ENCODE measurements around the gene SLC9B2.

The SLC9B2 gene

DNA sequence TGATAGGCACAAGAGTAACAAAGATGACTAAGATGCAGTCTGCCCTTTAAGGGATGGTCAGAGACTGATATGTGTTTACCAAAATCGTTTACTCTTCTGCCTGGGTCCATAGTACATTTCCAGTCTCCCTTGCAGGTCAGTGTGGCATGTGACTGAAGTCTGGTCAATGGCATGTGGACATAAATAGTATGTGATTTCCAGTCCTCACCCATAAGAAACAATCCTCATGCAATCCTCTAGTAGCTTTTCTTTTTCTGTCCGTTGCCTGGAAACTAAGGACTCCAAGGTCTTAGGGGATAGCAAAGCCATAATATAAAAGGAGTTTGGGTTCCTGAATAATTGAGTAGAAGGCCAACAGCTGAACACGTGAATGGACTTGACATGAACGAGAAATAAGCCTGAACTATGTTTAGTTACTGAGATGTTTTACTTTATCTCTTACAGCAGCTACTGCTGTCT is 1.1 kb downstream of the SLC9B2 start:
- DNase-seq = no peak

DNA sequence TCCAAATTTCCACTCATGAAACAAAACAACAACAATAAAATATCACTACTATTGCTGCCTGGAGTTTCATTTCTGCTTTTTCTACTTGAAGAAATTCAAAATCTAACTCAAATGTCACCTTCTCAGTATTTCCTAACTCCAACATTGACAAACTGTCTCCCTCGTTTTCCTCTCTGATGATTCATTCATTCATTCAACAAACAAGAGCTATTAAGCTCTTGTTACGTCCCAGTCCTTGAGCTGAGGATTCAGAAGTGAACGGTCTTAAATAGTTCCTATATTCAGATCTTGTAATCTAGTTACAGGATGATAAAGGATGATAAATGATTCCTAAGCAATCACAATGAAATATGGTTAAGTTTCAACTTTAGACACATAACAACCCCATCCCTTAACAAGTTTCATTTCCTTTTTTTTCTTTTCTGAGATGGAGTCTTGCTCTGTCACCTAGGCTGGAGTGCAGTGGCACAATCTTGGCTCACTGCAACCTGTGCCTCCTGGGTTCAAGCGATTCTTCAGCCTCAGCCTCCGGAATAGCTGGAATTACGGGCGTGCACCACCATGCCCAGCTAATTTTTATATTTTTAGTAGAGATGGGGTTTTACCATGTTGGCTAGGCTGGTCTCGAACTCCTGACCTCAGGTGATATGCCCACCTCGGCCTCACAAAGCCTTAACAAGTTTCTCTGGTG is 1.7 kb downstream of the SLC9B2 start:
- peak; percentile 76 for DNase-seq

DNA sequence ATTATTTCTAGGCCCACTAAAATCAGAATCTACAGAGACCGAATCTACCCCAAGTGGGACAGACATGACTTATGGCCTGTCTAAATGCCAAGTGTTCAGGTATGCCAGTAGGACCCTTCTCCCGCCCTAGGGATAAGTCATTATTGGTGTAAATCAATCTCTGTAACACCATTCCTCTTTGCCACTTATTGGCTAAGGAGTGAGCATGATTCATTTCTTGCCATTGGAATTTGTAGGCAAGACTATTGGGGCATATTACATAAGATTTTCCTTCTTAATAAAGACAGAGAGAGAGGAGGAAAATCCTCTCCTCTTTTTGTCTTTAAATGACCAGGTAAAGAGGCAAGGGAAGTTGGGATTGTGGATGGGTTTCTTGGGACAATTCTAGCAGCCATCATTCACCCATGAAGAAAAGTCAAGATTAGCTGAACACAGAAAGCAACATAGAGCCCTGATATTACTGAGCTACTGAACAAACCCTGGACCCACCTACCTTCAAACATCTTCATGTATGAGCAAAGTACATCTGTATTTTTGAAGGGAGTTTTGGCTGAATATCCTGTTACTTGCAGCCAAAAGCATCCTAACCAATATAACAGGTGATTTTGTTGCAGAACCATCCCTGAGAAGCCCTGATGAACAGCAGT is 2.6 kb downstream of the SLC9B2 start:
- DNase-seq = no peak

DNA sequence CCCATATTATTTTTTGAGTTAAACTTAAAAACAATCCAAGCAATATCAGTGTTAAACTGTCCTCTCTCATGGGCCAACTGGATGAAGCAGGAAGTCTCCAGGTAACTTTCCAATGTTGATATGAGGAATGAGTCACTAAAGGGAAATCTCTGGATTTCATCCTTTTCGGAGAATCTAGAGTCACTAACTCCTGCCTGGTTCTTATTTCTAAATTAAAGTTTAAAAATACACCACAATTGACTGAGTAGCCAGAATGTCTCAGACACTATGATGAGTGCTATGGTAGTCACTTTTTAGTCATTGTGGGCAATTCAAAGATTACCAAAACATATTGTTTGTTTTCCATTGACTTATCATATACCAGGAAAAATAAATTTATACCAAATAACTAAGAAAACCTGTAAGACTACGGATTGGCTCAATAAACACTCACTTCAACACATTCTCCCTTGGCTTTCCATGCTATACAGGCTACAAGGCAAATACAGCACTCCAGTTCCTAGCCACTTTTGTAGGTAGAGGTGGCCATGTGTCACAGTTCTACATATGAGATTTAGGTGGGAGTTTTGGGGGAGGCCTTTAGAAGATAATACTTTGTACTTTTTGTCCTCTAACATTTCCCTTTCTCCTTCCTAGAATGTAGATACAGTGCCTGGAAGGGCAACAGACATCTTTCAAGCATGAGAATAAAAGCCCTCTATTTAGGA is 8.6 kb downstream of the SLC9B2 start:
- no peak for DNase-seq

DNA sequence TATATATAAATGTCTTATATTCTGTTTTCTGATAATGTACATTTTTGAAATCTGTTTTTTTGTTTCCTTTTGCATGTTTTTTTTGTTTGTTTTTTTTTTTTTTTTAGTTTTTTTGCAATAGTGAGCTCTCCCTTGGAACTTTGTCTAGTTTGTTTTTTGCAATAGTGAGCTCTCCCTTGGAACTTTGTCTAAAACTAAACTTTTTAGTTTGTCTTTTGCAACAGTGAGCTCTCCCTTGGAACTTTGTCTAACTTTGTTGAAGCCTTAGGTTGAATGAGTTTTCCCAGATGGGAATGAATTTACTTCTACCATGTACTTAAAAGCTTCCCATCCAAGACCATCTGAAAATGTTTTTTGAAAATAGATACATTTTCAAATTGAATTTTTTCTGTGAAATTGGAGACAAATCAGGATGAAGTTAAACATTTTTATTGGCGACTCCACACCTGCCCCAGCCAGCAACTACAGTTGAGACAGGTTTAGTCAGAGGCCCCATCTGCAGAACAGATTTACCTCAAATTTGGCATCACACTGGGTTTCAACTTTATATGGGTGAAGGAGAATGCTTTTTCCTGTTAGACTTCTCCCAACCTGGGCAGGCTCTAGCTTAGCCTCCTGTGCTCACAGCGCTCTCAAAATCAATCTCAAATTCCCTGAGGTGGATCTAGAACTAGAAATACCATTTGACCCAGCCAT is 16.0 kb downstream of the SLC9B2 start:
- DNase-seq = no peak

DNA sequence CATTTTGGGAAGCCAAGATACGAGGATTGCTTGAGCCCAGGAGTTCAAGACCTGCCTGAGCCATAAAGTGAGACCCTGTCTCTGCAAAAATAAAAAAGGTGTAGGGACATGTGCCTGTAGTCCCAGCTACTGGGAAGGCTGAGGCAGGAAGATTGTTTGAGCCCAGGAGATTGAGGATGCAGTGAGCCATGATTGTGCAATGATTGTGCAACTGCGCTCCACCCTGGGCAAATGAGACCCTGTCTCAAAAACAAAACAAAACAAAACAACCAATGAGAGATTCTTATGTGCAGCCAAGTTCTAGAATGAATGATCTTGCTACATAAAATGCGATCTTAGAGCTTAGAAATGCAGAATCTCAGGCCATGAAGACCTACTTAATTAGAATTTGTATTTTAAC is 22.5 kb downstream of the SLC9B2 start:
- DNase-seq = no peak

DNA sequence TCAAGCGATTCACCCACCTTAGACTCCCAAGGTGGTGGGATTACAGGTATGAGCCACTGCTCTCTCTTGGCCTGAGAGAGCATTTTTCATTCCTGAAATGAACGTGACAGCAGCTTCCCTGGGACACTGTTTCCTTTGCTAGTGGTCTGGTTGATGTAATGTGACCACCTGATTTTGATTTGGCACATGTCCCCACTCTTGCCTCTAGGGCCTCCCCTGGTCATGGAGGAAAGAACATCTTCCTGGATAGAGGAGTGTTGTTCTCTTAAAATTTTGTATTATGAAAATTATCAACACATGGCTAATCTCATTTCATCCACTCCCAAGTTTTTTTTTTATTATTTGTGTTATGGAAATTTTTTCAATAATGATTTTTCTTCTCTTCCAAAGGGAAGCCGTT is 23.8 kb downstream of the SLC9B2 start:
- no peak for DNase-seq

DNA sequence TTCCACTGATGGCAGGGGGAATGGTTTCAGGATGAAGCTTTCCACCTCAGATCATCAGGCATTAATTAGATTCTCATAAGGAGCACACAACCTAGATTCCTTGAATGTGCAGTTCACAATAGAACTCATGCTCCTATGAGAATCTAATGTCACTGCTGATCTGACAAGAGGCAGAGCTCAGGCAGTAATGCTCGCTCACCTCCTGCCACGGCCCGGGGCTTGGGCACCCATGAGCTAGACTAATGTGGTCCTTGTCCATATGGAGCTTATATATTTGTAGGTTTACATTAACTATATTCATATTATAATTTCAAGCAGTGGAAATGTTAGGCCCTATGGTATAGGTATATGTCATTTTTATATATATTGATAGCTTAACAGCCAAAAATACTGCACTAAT is 24.4 kb downstream of the SLC9B2 start:
- no peak for DNase-seq

DNA sequence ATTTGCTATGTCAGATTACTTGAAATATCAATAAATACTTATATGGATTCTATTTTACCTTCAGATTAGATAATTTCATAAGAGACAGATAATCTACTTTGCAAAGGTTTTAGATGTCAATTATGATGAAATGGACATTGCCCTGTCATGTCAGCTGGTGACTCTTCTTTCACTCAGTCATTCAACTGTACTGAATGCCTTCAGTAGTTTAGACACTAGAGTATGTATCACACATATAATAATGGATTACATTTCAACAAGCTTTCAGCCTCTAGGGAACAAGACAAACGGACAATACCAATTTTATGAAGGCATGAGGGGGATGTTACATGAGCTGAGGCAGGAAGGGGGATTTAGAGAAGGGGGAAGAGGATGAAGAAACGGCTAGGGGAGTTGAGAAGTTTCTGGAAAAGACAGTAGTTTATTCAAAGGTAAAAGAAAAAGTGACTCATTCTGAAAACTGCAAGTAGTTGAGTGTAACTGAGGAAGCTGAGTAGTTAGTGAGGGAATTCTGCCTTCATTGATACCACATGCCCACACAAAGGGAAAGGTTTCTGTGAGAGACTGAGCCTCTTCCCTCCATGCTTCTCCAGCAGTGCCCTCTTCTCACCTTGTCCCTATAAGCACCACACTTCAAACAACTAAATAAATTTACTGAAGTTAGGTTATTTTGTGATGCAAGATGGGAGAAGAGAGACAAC is 25.7 kb downstream of the SLC9B2 start:
- DNase-seq = no peak

DNA sequence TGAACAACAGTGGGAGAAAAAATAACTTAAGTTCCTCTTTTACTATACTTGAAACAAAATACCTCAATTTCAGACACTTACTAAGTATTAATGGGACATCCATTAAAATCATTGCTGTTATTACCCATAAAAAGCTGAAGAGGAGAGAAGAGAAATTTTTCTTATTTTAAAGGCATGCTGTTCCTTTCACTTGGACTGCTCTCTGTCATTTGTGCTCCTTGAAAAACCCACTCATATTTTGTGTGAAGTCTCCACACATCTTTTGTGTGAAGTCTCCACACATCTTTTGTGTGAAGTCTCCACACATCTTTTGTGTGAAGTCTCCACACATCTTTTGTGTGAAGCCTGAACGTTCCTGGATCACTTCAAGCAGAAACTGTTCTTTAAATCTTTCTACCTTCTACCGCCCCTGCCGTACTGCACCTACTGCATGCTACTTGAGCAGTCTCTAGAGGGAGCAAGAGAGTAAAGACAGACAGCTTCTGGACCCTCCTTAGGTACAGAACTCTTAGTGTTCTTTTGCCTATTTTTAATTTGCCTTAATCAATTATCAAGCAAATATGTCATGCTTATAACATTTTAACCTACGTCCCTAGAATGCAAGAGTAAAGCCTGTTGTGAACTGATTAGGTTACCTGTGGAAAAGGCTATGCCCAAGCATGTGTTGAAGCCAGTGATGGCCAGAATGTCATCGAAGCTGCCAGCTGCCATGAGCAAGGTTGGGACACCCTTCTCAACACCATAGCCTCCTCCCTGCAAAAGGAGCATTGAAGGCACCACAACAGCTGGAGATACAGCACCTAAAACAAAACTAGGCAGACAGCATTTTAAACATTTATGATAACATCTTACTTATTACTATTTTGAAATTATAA is 29.9 kb downstream of the SLC9B2 start:
- DNase-seq = peak; percentile 50

DNA sequence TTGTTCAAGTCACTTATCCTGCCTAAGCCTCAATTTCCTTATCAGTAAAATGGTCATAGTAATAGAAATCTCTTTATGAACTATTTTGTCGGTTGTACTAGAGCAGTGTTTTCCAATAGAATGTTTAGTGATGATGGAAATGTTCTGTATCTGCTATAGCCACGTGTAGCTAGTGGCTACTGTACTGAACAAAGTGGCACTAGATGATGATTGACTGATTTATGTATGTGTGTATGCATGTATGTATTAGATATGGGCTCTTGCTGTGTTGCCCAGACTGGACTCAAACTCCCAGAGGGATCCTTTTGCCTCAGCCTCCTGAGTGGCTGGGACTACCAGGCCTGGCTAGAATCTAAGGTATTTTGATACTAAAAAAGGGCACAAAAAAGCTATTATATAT is 32.4 kb downstream of the SLC9B2 start:
- no peak for DNase-seq

DNA sequence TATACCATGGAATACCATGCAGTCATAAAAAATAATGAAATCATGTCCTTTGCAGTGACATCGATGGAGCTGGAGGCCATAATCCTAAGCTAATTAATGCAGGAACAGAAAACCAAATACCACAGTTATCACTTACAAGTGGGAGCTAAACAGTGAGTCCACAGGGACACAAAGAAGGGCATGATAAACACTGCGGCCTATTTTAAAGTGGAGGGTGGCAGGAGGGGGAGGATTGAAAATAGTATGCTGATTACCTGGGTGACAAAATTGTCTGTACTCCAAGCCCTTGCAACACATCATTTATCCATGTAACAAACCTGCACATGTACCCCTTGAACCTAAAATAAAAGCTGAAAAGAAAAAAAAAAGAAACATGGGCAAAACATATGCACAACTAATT is 40.4 kb downstream of the SLC9B2 start:
- no peak for DNase-seq

DNA sequence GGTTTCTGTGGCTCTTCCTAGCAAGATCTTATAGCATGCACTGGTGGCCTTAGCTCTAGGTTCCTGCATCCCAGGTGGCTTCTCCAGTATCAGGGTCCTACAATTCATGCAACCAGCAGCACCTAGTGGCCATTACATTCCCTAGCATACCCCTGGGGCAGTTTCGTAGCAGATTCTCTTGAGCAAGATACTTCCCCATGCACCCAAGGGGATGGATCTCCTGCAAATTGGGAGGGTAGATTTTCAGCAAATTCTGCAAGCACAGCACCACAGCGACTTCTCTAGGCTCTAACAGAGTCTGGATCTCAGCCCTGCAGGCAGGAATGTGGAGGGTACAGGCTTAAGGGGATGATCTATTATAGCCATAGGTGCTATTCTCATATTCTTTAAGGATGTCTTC is 44.0 kb downstream of the SLC9B2 start:
- peak; percentile 9 for DNase-seq

DNA sequence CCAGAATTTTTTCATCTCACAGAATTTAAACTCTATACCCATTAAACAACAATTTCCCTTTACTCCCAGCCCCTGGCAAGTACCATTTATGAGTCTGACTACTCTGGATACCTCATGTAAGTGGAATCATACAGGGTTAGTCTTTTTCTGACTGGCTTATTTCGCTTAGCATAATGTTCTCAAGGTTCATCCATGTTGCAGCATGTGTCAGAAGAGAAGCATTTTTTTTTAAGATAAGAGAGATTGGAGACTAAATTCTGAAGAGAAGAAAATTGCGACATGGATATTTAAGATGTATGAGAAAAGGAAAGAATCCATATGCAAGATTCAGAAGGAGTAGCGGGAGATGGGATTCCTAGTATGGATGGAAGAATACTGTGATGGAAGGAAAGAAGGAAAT is 45.8 kb downstream of the SLC9B2 start:
- DNase-seq = no peak

DNA sequence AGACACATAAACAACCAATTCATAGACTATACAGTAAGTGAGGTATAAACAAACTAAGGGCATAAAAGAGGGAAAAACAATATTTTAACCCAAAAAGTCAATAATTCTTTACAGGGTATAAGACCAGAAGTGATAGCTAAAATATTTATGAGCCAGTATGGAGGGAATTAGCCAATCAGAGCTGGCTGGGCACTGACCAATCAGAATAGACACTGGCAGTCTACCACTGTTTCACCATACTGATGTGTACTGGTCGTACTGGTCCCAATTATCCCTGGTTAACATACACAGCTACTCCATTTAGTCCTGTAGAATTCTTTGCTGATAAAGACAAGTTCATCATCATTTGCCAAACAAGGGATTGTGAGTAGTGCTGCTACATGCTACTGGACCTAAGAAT is 47.3 kb downstream of the SLC9B2 start:
- DNase-seq = no peak

DNA sequence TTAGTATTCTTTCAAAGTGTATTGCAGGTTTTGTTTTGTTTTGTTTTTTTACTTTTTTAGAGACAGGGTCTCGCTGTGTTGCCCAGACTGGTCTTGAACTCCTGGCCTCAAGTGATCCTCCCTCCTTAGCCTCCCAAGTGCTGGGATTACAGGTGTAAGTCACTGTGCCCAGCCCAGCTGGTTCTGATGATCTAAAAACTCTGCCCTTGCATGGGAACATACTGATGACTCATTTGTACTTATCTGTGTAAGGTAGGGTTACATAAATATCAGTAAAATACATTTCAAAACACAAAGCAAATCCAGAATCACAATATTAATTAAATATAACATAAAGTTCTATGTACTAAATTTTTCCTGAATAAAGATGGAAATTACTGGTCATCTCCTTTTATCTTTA is 49.7 kb downstream of the SLC9B2 start:
- DNase-seq = no peak

DNA sequence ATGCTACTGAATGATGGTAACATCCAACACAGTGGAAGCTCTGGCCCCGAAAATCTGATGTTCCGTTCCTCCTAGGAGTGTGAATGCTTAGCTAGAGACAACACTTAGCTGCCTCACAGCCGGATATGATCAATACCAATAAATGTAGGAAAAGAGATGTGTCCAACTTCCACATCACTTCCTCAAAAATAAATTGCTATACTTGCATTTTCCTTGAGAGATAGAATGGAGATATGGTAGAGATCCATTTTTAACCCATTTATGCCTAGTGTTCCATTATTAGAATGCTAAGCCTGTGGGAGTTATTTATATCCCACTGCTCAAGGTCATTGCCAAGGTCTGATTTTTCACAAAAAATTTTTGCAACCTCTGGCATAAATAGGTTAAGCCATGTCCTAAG is 51.6 kb downstream of the SLC9B2 start:
- no peak for DNase-seq

DNA sequence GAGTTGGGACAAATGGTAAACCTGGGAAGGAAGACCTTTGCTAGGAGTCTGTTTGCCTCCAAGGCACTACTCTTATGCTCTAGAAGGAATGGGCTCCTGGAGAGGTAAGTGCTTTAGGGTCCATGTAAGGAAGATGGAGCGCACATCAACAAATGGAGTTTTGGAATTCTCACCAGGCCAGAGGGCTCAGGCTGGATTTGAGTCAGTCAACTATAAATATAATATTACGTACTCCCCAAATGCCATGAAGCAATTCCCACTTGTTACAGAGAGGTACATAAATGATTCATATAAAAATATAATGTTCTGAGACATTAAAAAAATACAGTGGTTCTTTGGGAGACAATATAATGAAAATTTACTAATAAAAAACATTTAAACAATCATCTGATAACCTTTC is 55.4 kb downstream of the SLC9B2 start:
- no peak for DNase-seq

DNA sequence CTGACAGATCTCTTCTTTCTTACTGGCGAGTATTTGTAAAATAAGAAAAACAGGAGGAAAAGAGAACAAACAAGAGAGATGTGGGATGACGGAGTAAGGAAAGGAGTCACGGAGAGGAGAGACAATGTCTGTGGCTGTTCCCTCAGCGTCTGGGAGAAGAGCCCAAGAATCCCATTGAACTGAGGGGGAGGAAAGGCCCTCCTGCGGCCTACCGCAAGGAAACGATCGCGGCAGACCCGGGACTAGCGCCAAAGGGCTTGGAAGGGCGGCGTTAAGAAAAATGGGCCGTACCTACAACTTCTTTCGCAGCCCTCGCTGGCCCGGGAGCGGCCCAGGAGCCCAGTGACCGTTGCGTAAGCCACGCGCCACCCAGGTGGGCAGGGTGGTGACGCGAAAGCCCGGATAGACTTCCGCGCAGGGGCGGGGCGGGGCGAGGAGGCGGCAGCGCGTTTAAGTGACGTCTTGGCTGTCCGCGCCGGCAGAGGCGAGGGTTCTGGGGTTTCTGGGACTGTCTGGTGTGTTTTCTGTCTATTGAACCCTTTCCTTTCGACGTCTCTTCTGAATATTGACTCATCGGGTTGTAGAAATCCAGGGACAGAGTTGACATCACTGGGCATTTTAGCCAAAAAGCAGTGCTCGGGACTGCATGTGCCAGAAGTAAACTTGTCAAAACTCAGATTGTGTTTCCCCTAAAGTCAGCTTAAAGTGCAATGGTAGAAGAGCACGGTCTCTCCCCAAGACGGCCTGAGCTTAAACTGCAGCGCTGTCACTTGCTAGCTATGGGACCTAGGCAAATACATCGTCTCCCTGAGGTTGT is 57.0 kb downstream of the SLC9B2 start, which contains the start of gene SLC9B1:
Gene SLC9B1 (minus strand): TSS at position 398 of the 817 bp plus-strand sequence. CDS start 27,994 bp downstream, outside the sequence.
- DNase-seq = peak; percentile 92

DNA sequence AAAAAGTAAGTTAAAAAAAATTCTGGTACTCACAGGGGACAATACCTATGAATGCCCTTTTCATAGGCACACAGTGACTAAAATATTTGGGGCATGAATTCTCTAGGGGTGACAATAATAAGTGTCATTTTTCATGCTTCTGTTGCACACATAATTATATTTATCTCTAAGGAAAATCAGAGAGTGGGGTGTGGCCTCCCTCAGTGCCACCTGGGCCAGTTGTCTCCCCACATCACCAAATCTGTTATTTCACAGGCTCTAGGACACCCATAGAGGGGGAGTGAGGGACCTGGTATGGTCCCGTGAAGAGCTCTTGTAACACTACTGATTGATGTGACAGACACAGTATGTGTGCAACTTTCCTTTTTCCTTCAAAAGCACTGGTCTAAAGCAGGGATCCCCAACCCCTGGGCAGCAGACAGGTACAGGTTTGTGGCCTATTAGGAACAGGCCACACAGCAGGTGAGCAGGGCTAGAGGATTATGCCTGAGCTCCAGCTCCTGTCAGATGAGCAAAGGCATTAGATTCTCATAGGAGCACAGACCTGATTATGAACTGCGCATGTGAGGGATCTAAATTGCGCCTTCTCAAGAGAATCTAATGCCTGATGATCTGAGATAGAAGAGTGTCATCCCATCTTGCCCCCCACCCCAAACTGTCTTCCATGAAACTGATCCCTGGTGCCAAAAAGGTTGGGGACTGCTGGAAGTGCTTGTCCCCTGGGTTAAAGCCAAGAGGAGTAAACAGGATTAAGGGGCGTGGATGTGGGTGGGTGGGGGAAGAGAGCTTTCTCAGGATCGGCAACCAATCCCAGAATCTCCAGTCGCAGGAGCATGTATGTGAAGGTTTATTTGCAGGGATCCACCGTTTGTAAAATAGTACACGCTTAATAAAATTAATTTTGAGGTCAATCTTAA is 57.9 kb downstream of the SLC9B2 start:
- DNase-seq = no peak
